GM21447 (cell line): ENCODE measurements around the gene PRUNE2.
A peak's percentile ranks its signal among the peaks of the same experiment; 100 is the strongest.
"Not testable (repeated sequence)": the region's sequence is repeated elsewhere in the genome, so short reads cannot be mapped to it uniquely, and the experiment has no call there.

Experiments used
- ATAC-seq: cut with Tn5 transposase; IDR thresholded peaks from one replicate; pipeline ENCODE4 v1.9.1; 2021; ENCODE audit not compliant: unreplicated experiment

PRUNE2 gene, protein sequence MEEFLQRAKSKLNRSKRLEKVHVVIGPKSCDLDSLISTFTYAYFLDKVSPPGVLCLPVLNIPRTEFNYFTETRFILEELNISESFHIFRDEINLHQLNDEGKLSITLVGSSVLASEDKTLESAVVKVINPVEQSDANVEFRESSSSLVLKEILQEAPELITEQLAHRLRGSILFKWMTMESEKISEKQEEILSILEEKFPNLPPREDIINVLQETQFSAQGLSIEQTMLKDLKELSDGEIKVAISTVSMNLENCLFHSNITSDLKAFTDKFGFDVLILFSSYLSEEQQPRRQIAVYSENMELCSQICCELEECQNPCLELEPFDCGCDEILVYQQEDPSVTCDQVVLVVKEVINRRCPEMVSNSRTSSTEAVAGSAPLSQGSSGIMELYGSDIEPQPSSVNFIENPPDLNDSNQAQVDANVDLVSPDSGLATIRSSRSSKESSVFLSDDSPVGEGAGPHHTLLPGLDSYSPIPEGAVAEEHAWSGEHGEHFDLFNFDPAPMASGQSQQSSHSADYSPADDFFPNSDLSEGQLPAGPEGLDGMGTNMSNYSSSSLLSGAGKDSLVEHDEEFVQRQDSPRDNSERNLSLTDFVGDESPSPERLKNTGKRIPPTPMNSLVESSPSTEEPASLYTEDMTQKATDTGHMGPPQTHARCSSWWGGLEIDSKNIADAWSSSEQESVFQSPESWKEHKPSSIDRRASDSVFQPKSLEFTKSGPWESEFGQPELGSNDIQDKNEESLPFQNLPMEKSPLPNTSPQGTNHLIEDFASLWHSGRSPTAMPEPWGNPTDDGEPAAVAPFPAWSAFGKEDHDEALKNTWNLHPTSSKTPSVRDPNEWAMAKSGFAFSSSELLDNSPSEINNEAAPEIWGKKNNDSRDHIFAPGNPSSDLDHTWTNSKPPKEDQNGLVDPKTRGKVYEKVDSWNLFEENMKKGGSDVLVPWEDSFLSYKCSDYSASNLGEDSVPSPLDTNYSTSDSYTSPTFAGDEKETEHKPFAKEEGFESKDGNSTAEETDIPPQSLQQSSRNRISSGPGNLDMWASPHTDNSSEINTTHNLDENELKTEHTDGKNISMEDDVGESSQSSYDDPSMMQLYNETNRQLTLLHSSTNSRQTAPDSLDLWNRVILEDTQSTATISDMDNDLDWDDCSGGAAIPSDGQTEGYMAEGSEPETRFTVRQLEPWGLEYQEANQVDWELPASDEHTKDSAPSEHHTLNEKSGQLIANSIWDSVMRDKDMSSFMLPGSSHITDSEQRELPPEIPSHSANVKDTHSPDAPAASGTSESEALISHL (N-terminal part only)

DNA sequence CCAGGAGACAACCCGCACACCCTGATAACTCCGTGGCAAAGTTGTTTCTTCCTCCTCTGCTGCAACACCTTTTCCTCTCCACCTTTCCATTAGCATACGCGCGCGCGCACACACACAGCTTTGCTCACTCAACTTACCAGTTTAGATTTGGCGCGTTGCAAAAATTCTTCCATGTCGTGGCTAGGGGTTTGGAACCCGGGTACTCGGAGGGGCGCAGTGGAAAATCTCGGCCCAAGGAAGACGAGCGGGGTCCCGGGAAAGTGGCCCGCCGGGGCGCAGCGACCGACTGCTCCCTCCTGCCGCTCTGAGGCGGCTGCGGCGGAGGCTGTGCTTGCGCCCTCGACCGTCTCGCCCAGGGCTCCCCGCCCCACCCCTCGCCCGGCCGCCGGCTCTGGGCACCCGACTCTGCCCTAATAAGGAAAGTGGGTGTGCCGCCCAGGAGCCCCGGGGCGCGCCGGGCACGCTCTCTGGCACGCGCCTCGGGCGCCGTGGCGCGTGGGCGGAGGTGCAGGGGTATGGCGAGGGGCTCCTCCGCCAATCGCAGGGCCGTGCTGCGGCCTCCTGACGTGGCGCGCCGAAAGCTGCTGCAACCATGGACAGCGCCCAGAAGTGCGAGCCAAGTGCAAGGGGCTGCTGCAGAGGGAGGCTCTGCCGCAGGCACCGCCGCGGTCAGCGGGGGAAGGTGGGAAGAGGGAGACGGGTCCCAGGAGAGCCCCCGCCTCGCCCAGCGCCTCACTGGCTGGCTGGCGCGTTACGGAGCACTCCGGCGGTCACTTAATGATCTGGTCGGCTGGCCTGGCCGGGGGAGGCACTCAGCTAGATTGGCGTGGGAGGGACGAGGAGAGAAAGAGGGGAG, at the start of gene PRUNE2:
Gene PRUNE2, minus strand, starts transcription at position 324 of the 856 bp plus-strand sequence. Its CDS starts 151 bp downstream, at position 173.
- ATAC-seq, result no peak

DNA sequence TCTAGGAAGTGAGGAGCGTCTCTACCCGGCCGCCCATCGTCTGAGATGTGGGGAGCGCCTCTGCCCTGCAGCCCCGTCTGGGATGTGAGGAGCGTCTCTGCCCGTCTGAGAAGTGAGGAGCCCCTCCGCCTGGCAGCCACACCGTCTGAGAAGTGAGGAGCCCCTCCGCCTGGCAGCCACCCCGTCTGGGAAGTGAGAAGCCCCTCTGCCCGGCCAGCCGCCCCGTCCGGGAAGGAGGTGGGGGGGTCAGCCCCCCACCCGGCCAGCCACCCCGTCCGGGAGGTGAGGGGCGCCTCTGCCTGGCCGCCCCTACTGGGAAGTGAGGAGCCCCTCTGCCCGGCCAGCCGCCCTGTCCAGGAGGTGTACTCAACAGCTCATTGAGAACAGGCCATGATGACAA, 49.5 kb upstream of the PRUNE2 start:
- ATAC-seq, result not testable (repeated sequence)

DNA sequence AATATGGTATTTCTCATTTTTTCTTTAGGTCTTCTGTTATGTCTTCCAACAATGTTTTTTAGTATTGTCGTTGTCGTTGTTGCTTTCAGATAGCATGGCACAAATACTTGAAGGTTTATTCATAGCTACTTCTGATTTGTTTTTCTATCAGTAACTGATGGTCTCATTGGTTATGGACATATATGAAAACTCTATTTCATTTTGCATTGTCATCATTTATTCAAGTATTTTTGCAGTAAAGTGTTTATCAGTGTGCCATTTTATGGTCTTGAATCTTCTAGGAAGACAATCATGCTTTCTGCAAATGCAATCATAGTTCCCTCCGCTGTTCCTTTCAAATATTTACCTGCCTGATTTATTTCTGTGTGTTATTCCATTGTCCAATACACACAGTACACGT, 44.0 kb upstream of the PRUNE2 start:
- ATAC-seq, result no peak

DNA sequence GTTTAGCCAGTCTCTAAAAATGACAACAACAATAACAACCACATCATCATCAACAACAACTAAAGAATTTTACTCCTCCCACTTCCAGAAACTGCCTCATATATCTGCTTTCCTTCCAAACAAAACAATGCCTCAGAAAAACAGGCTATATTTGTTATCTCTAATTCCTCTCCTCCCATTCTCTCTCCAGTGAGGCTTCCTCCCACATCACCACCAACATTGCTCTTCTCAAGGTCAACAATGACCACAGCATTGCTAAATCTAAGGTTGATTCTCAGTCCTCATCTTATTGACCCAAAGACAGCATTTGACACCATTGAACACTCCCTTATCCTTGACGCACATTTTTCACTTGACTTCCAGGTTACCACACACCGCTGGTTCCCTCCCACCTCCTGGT, 38.1 kb upstream of the PRUNE2 start:
- ATAC-seq, result no peak

DNA sequence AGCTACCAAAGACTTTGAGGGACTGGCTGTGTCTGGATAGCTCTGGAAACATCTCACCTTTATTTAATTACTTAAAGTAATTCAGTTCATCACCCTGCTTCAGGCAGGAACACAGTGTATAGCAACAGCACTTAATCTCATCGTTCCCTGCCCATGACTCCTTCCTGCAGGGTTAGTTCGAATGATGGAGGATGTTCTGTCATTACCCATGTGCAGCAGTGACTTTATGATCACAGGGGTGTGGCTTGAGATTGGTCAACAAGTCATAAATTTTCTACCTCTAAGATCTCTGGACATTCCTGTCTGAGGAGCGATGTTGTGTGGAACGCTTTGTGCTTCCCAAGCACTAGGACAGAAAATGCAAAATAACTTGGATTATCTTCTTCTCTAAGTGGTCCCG, 37.1 kb upstream of the PRUNE2 start:
- ATAC-seq, result no peak

DNA sequence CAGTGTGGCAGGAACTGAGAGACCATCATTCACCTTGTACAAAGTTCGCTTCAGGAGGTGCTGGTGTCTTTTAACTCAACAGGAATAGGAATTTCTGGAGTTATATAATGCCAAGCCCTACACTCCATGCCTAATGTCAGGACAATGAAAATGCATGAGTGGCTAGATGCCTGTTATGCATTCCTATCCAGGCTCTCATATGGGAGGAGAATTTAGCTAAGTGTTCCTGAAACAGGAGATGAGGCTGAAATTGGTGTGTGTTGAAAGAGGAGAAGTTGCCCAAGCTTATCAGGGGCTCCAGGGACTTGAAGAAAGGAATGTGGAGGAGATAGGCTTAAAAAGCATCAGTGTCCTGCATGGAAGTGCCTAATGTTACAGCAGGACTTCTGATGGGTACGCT, 26.8 kb upstream of the PRUNE2 start:
- no peak for ATAC-seq

DNA sequence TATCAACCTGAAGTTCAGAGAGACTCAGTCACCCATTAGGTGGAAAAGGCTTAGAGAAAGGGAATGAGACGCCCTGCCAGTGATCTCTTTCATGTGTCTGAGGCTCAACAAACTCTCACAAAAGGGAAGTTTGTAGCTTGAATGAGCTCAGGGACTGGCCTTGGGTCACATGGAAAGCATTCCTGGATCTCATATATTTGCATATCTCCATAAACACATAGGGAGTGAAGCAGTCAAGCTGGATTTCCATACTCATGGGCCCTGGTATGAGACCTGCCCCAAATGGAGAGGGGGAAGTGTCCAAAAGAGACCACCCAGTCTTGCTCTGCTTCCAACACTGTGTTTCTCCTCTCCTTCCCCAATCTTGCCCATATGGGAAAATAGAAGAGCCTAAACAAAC, 26.4 kb upstream of the PRUNE2 start:
- no peak for ATAC-seq

DNA sequence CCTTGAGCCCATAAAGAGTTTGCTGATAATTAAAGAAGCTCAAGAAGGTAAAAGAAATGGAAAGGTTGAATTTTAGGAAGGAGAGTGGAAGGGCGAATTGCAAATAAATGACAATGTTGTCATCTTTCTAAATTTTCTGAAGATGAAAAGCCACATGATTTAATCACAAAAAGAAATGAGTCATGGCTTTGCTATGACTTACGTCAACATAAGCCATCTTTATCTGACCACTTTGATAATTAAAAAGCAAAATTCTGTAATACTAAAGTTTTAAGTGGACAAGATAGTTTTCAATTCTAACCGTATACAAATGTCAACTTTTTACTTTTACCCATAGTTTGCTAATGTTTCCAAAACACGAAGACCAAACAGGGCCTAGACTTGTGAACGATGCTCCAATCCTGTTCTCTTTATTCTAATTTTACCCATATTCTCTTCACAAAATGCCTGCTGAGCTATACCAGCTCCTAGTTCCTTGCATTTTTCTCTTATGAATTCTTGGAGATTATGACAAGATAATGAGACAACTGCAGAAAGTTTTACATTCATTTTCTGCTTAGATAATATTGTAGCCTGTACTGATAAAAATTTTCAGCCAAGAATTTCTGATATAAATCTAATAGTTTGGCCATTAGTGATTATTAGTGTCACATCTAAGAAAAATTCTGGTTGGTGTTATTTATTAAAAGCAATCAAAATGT, 21.8 kb upstream of the PRUNE2 start:
- no peak for ATAC-seq

DNA sequence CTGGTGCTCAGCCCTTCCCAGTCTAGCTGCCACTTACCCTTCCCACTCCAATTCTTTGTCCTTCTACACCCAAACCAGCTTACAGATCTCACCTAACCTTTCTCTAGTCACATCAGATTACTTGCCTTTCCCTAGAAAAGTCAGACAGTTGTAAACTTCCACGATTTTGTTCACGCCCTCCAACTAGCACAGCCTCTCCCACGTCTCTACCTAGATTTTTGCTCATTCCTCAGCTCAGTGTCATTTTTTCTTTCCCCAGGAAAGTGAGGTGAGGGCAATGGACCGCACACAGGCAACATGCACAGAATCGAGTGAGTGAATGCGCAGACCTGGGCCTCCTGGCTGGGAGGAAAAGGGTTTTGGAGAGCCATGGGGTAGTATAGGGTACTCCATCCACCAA, 20.9 kb upstream of the PRUNE2 start:
- ATAC-seq, result no peak

DNA sequence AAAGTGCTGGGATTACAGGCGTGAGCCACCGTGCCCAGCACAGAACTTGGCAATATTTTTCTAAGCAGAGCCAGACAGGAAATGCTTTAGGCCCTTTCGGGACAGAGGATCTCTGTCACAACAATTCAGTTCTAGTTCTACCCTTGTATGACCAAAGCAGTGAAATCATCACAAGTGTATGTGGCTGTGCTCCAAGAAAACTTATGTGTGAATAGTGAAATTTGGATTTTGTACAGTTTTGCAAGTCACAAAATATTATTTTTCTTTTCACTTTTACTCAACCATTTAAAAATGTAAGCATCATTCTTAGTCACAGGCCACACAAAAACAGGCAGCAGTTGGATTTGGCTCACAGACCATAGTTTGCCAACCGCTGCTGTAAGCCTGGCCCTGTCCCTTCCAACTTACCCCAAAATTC, 20.4 kb upstream of the PRUNE2 start:
- ATAC-seq, result no peak

DNA sequence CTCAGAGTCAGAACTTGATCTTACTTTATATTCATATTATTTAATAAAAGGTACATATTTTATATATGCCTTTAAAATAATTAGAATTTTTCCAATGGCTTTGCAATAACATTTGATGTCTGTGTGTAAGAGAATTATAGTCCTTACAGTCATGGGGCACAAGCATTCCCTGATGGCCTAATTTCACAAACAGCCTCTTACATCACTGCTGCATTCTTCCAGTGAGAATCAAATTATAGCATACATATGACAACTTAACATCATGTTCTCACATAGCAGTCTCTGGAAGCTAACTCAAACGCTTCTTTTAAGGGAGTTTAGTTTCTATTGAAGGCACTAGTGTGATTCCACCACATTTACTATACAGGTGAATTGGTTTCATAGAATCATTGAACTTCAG, 15.3 kb upstream of the PRUNE2 start:
- ATAC-seq, result no peak

DNA sequence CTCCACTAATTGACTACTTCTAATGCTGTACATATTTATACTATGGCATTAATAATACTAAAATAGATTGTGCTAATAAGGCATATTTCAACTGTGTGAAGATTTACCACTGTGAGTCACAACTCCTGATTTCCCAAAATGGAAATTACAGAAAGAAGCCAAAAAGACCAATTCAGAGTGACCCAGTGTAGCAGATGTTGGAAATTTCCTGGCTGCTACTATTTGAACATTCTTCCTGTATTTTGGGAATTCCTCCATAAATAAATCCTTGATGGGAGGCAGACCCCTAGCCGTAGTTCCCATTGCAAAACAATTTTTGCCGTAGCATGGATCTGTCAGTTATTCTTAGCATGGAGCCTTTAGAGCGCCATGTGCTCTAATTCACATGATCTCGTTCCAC, 11.4 kb upstream of the PRUNE2 start:
- no peak for ATAC-seq

DNA sequence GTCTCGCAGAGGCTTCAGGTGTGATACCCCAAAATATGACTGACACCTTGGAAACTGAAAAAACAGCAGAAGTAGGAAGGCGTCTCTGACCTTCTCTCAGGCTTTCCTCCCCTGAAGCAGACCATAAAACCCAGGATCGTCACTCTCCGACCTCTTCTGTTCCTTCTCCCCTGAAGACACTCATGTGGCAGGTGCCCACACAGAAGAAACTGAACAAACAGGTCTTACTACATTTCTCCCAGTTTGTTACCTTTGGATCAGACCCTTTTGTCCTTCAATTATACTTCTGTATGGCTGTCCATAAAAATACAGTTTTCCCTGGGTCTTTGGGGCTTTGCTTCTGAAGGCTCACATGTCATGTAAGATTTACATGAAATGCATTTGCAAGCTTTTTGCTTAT, 10.3 kb upstream of the PRUNE2 start:
- ATAC-seq, result no peak

DNA sequence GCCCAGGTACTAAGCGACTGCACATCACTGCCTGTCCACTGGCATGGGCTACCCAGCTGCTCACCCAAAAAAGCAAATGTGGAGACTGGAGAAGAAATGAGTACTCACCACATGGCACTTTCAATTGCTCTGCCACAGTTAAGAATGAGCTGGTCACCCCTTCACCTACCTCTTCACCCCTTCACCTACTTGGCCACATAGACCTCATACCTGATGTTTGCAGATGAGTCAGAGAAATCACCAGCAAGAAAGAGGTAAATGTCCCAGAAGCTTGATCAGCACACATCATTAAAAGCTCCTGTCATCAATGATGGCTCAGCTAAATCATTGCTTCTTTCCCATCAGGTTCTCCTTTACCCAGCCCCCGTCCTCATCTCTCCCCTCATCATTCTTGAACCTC, 7.6 kb upstream of the PRUNE2 start:
- ATAC-seq, result no peak

DNA sequence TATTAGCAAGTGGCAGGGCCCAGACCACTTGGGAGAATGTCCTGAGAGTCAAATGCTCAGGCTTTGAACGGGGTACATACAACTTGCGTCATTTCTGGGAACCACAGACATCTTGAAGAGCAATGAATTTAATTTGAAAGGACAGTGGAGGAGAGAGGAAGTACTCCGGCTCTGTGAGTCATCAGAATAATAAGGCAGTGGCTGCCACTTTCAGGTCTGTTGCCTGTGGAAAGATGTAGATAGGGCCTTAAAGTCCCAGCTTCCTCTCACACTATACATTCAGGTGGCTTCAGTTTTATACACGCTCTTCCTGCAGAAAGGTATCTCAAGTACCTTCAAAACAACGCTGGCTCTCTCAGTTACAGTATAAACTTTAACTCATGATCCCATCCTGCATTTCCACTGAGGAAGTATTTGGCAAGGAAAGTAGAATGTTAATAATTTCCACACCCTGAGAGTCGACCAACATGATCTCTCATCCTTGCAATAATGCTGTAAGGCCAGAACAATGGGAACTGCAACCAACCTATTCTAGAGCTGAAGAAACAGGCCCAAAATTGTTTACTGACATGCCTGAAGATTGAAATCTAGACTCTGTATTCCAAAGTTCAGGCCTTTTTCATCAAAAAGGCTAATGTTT, 6.8 kb upstream of the PRUNE2 start:
- peak; percentile 85 for ATAC-seq

DNA sequence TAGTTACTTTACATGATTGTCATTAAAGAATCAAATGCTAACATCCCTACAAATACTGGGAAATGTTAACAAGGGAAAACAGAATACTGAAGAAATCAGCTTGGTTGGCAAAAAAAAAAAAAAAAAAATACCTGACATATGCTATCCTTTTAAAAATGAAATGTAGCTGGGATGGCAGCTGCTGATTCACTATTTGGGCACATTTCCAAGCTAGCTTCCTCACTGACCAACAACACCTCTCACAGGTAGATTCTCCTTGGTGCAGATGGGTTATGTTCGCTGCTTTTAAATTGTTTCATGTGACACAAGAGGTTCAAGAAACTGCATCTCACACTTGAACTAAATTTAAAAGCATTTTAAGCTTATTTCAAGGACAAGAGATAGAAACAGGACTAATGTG, 6.1 kb upstream of the PRUNE2 start:
- ATAC-seq, result no peak

DNA sequence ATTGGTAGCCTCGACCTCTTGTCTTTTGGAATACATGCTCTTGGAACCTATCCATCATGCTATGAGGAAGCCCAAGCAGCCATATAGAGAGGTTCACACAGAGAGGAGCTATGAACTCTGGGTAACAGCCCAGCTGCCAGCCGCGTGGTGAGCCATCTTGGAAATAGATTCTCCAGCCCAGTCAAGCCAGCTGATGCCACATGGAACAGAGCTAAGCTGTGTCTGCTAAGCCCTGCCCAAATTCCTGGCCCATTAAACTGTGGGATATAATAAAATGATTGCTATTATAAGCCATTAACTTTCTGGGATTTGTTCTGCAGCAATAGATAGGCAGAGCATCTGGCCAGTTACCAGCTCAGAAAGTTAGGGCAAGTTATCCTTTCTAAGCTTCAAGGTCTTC, 4.9 kb upstream of the PRUNE2 start:
- no peak for ATAC-seq

DNA sequence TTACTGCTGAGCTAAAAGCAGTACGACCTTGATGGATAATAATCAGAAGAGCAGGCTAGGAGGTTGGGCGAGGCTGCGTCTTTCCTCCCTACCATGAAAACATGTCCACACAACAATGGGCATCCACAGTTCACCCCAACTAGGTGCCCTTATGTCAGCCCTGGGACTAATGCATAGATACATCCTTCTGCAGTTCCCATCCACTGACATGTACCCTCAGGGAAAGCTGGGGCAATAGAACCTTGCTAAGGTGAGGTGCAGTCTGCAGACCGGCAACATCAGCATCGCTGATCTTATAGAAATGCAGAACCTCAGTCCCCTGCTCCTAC, 697 bp upstream of the PRUNE2 start:
- ATAC-seq, result no peak

DNA sequence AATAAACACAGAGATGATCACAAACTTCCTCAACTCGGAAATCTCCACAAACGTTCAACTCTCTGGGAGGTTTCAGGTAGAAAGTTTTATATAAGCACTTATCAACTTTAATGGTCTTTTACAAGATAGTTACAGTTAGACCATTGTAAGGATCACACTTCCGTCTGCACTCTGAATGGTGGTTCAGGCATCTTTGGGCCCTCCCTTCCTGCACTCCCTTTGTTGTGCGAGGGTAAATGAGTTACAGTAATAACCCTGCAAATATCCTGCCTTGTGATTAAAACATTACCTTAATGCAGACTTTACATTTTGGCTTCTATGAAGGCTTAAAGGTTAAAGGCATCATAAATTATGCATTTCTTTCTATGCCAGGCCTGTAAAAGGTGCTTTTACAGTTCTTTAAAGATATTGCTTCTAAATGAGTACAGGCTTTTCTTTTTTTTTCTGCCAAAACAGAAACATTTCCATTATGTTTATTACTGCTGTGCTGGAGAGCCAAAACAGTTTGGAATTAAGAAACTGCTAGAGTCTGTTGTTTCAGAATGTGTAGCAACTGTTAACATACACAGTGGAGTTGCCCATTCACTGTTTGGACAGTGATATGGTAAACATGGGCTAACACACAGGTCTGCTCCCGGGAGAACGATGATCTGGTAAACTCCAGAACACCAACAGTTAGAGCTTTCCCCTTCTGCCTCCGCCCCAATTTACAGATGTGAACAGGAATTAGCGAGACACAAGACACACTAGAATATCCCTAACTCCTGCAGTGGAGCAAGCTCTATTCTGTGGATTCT, 1.1 kb downstream of the PRUNE2 start:
- no peak for ATAC-seq
